HG03108 (cell line): ENCODE data around the gene TMEM132D.

Experiments
- ATAC-seq: cut with Tn5 transposase; IDR thresholded peaks from one replicate; pipeline ENCODE4 v1.9.1; 2021; ENCODE audit warnings: moderate library complexity; ENCODE audit not compliant: unreplicated experiment

Gene TMEM132D

DNA sequence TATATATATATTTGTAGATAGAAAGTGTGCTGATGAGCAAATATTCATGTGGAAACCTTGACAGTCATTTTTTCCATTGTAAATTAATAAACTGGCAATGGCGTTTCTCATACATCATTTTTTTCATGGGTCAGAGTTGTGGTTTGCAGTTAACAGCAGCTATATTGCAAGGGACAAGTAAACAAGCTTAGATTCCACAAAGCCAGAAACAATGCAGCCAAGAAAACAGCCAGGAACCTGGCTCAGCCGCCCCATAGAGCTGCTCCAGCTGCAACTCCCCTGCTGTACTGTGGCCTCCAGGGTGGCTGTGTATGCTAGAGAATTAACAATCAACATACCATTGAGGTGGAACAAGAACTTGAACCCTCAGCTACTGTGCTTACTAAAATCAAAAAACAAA lies 298.2 kb downstream of the TMEM132D start:
- no peak for ATAC-seq

DNA sequence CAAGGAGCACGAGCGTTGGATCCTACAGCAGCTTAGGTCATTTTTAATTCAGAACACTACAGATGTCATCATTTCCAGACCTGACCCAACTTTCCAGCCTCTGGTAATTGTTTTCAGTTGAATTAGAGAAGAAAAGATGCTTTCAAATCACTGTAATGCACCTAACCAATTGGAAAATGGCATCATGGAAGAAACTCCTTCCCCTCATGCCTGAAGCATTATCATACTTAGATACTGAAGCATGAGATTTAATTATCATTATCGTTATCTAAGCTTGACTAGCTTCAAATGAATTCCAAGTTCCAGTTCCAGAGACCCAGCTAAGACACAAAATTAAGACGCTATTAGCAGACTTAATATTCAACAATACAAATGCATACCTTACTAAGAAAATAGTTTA lies 299.3 kb downstream of the TMEM132D start:
- ATAC-seq, result no peak

DNA sequence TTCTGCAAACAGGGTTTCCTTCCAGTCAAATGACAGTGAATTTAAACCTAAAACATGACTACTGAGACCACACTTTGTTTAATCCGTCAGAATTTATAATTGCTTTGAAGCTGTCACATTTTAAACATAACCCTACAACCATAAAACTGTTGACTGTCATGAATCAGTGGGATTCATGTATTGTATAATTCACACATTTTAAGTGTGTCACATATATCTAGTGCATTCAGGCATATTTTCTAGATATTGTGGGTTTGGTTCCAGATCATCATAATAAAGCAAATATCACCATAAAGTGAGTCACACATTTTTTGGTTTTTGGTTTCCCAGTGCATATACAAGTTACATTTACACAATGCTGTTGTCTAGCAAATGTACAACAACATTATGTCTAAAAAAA lies 304.4 kb downstream of the TMEM132D start:
- no peak for ATAC-seq

GRCh38 chr12:129594098-129594497 lies 309.7 kb downstream of the TMEM132D start:
- ATAC-seq, result no peak

DNA sequence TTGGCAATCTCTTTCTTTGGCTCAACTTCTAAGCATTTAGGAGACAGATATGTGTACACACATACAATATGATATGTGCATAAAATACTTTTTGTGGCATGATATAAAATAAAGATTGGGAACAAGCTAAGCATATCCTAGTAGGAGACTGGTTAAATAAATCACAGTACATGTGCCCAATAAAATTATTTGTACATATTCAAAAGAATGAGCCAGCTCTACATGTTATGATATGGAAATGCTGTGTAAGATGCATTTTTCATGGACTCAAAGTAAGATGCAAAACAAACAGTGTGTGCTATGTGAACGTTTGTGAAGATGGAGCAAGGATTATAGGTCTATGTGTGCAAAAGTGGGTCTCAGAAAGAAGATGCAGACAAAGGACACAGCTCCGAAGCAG lies 311.4 kb downstream of the TMEM132D start:
- no peak for ATAC-seq

- ATAC-seq, result no peak
Observed at GRCh38 chr12:129589503-129589902, 314.3 kb downstream of the TMEM132D start.

DNA sequence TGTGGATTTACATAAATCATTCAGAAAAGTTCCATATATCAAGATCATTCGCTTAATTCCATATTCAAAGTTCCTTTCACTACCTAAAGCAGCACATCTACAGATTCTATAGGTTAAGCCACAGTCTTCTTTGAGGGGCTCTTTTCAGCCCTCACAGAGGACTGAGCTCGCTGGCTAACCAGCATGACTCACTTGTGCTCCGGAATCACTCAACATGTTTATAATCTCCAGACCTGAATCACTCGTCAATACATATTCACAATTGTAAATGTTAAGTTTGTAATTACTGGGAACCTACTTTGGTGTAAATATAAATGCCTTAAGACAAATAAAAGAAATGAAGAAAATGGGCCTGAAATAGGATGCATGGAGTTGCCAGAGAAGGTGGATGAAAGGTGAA lies 315.7 kb downstream of the TMEM132D start:
- ATAC-seq, result no peak

- ATAC-seq, result no peak
Observed at GRCh38 chr12:129585296-129585695, 318.5 kb downstream of the TMEM132D start.

GRCh38 chr12:129579879-129580278 lies 323.9 kb downstream of the TMEM132D start:
- no peak for ATAC-seq

GRCh38 chr12:129571901-129572494 lies 331.8 kb downstream of the TMEM132D start:
- no peak for ATAC-seq

DNA sequence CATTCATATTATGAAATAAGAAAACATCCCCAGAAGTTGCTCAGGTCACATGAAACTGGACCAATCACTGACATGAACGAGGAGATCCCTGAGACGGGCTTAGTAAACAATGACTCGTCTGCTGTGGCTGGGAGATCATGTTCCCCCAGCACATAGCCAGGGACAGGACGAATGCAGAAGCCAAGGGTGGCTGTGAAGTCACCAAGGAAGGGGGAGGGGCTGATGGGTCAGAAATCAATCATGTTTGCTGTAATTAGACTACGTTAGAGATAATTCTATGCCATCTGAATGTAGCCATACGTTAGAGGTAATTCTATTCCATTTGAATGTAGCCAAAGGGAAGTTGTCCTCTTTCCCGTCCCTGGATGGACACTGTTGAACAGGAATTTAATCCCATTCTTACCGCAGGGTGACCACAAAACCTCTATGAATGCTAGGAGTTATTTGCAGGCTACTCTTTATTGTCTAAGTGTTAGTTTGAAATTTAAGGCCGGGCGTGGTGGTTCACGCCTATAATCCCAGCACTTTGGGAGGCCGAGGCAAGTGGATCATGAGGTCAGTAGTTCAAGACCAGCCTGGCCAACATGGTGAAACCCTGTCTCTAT lies 332.9 kb downstream of the TMEM132D start:
- ATAC-seq, result no peak

GRCh38 chr12:129566800-129567199 lies 337.0 kb downstream of the TMEM132D start:
- ATAC-seq, result no peak

DNA sequence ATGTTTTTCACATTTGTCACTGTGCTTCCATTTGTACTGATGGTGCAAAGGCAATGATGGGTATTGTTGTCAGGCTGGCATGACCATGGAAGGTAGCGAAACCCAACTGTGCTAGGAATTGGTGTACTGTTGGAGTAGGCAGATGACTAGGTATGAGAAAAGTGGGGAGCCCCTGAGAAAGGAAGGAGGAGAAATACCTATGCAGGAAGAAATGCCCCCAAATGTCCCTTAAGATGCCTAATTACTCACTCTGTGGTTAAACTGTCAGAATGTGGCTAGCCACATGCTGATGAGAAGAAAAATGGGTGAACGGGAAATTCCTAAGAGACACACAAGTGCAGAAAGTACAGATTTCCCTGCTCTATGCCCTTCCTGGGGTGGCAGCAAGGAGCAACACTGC lies 339.1 kb downstream of the TMEM132D start:
- no peak for ATAC-seq

GRCh38 chr12:129563266-129563665 lies 340.6 kb downstream of the TMEM132D start:
- no peak for ATAC-seq

GRCh38 chr12:129561304-129561703 lies 342.5 kb downstream of the TMEM132D start:
- no peak for ATAC-seq

GRCh38 chr12:129559776-129560175 lies 344.0 kb downstream of the TMEM132D start:
- no peak for ATAC-seq

DNA sequence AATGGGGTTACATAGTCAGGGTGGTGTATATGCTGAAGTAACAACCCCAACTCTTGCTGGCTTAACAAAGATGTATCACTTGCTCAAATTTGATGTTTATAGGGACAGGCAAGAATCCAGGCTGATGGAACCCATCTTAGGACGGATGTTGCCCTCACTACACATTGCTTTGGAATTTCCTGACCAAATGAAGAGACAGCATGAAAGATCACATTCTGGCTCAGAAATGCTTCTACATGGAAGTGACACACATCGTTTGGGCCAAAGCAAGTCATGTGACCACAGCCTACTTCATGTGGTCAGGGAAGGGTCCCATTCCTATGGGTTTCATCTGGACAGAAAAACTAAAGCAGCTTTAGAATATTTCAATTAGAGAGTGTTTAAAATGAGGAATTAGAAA lies 345.8 kb downstream of the TMEM132D start:
- no peak for ATAC-seq

DNA sequence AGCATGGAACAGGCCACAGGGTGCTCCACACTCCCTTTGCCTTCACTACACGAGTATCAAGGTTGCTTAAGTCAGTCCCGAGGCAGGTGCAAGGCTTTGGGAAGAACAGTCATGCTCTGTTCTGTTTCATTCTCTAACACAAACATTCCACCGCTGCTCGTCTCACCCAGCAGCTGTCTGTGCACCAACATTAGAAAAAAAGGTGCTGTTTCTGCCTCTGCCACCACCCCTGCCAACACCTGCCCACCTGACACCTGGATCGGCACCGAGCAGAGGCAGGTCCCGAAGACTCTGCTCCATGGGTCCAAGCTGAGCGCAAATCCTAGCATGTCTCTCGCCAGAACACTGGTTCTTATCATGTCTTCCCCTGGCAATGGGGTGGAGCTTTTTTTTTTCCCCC lies 347.7 kb downstream of the TMEM132D start:
- ATAC-seq, result no peak

DNA sequence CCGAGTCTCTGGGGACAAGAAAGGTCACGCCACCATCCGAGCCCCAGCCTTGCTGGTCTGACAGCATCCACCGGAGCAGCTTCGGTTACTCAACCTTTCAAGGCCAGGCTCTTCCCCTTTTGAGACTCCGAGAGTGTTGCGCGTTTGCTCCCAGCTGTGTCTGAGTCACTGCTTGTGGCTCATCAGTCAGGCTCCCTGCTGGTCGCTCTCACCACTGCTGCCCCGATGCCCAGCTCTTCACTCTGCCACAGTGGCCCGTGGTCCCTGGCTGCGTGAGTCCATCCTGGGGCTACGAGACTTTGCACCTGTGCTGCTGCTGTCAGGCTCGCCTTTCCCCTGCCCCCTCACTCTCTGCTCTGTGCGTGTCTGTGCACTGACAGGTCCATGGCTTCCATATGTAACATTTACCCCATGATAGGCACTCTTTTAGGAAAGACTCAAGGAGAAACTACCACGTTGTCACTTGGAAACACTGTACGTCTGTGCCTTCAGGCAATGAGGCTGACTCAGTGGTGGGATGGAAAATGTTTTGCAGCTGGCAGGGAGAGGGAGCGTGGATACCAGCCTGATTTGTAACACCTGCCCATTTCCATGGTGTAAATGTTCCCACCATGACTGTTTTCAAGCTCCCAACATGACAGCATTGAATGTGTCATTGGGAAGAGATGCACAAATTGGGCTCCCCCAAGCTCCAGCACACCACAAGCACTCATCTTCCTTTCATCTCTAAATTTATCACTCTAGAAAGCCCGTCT lies 350.7 kb downstream of the TMEM132D start:
- no peak for ATAC-seq

- ATAC-seq, result no peak
Observed at GRCh38 chr12:129551441-129551840, 352.4 kb downstream of the TMEM132D start.

- no peak for ATAC-seq
Observed at GRCh38 chr12:129550353-129550752, 353.5 kb downstream of the TMEM132D start.

- no peak for ATAC-seq
Observed at GRCh38 chr12:129549656-129550055, 354.2 kb downstream of the TMEM132D start.
